Islet of Langerhans (tissue), 1 donor: ENCODE measurements around the gene CTDP1.
"Not testable (repeated sequence)": the region's sequence is repeated elsewhere in the genome, so short reads cannot be mapped to it uniquely, and the experiment has no call there.

Experiments used
- FAIRE-seq: peaks from one replicate; lab custom pipeline; 2011; peaks lifted over from hg19 to GRCh38; lab: Jason Lieb, UNC

The CTDP1 gene

GRCh38 chr18:79740521-79741361 is 61.1 kb downstream of the CTDP1 start:
- FAIRE-seq = no peak

- FAIRE-seq = no peak
Measured at GRCh38 chr18:79741362-79741700, 61.7 kb downstream of the CTDP1 start.

DNA sequence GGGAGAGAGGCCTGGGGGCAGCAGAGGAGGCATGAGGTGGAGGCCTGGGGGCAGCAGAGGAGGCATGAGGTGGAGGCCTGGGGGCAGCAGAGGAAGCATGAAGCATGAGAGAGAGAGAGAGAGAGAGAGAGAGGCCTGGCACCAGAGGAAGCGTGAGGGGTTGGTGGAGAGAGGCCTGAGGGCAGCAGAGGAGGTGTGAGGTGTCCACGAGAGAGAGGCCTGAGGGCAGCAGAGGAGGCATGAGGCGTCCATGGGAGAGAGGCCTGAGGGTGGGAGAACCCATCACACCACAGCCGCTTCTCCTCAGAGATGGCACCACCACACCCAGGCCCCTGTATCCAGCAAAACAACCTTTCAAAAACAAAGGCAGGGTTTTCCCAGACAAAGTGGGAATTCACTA is 62.5 kb downstream of the CTDP1 start:
- no peak for FAIRE-seq

DNA sequence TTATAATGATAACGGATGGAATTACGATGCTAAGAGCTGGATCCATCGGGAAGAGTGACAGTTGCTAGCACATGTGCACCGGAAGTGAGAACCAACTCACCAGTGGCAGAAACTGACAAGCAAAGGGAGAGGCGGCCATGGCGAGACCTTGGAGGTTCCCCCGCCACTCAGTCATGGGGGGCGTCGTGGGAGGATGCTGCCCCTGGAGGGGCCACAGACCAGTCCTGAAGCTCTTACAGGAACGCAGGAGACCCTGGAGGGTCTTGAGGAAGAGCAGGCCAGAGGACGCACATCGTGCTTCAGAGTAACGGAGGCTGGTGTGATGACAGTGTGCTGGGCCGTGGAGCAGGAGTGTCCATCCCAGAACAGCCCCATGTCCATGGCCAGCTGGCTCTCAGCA is 65.0 kb downstream of the CTDP1 start:
- no peak for FAIRE-seq

GRCh38 chr18:79746730-79747129 is 67.1 kb downstream of the CTDP1 start:
- no peak for FAIRE-seq

DNA sequence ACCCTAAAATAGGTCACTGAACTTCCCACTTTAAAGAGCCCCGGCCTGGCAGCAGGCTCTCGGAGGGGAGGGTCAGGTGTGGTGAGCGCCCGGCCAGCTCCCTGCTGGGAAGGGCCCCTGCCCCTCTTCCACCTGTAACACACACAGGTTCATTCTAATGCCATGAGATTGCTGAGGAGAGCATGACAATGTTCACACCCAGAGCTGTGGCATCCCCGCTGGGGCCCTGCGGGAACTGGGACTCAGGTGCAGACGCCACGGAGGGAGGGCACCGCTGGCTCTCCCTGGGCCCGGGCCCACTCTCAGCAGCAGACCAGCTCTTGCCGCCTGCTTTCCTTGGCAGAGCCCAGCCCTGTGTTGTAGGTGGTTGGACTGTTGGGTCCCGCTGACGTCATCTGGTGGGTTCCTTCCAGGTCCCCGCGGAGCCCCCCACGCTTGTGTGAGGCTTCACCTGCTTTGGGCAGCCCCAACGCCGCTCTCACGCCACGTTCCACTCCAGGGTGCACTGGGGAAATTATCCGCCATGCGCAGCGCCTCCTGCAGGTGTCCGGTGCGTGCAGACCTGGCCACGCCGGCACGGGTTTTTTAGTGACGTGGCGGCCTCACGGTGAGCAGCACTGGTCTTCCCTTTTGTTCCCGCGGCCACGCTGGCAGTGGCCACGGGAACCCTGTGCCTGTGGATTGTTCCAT is 67.7 kb downstream of the CTDP1 start:
- no peak for FAIRE-seq

DNA sequence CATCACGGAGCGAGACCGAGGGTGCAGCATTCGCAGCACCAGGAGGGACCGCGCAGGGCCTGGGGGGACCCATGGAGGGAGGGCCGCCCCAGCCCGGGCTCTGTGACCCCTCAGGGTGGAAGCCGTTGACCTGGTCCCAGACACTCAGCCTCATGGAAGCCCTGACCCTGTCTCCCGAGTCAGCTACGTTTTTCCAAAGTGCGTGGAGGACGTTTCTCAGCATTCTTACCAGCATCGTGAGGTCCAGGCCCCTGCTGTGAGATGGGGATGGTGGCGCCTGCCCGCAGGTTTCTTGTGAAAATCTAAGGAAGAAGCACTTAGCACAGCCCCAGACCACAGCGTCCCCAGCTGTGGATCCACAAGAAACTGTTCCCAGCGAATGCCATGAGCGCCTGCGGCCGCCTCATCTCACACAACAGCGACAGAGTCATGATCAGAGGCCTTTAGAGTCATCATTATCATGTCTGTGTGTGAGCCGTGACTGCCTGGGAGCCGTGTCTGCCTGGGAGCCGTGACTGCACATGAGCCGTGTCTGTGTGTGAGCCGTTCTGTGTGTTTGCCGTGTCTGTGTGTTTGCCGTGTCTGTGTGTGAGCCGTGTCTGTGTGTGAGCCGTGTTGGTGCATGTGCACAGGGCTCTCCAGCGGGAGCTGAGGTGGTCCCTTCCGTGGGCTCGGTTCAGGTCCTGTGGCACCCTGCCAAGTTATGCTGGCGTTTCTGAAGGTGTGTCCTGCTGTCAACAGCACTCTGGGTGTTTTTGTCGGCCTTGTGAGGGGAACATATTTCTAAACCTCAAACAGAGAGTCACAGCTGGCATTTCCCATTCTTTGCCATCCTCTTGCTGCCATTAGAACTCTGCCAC is 68.9 kb downstream of the CTDP1 start:
- FAIRE-seq = no peak

DNA sequence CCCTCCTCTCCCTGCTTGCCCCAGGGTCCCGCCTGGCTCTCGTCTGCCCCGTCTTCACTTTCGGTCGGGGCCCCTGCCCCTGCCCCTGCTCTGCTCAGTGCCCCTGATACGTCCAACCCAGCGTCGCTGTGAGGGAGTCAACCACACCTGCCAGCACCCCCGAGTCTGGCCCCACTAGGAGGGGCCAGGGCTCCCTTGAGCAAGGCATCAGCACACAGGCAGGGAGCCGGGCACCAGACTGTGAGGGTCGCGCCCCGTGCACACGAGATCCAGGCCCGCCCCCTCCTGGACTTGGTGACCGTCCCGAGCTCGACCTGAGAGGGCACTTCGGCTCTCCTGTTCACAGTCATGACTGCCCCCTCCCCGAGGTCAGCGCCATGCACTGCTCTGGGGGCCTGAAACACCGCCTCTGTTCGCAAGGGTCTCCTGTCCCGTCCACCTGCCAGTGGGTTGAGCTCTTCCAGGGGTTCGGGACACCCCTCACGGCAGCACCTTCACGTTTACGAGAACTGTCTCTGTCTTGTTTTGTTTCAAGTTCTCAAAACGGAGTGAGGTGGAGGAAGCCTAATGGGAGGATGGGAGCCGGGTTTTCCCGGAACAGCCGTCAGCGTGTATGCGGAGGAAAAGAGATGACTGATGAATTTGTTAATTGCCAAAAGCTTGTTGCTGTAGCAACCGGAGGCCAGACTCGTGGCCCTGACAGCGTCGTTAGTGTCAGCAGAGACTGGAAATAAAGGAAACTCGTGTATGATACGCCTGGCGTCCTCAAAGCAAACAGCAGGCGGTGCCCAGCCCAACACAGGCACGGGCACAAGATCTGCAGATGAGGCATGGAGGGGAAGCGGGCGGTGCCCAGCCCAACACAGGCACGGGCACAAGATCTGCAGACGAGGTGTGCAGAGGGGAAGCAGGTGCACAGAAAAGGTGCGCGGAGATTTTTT is 69.9 kb downstream of the CTDP1 start:
- no peak for FAIRE-seq

- FAIRE-seq = no peak
Measured at GRCh38 chr18:79750980-79751571, 71.5 kb downstream of the CTDP1 start.

DNA sequence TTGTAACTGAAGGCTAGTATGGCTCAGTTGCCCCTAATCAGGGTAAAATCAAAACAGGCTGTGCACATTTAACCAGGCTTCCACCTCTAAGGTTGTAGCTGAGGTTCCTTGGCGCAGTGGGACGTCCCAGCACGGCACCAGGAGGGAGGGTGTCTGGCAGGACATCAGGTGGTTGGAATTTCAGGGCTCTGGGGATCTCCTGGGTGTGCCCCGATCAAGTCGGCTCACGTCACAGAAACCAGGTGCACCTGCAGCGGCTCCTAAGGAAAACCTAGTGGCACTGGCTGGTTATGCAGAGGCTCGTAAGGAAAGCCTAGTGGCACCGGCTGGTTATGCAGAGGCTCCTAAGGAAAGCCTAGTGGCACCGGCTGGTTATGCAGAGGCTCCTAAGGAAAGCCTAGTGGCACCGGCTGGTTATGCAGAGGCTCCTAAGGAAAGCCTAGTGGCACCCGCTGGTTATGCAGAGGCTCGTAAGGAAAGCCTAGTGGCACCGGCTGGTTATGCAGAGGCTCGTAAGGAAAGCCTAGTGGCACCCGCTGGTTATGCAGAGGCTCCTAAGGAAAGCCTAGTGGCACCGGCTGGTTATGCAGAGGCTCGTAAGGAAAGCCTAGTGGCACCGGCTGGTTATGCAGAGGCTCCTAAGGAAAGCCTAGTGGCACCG is 72.4 kb downstream of the CTDP1 start:
- FAIRE-seq = not testable (repeated sequence)

DNA sequence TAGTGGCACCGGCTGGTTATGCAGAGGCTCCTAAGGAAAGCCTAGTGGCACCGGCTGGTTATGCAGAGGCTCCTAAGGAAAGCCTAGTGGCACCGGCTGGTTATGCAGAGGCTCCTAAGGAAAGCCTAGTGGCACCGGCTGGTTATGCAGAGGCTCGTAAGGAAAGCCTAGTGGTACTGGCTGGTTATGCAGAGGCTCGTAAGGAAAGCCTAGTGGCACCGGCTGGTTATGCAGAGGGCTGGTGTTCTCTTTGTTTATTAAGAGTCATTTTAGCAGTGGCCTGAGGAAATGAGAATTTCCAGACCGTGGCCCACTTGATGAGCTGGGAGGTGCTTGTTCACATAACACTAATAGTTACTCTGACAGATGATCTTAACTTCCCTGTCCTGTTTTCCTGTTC is 73.3 kb downstream of the CTDP1 start:
- not testable (repeated sequence) for FAIRE-seq

DNA sequence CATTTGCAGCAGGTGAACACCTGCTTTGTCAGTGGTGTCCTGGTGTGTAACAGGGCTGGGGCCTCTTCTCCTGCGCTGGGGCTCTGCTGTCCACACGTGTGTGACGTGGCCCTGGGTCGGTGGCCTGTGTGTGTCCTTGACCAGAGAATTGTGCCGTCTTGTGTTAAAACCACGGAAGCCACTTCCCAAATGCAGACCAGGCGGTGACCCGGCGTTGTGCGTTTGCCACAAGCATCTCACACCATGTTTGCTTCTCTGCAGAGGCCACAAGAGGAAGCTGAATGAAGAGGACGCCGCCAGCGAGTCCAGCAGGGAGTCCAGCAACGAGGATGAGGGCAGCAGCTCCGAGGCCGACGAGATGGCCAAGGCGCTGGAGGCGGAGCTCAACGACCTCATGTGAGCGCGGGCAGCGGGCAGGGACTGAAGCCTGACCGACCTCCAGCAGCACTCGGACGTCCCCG is 73.8 kb downstream of the CTDP1 start:
- FAIRE-seq = no peak

DNA sequence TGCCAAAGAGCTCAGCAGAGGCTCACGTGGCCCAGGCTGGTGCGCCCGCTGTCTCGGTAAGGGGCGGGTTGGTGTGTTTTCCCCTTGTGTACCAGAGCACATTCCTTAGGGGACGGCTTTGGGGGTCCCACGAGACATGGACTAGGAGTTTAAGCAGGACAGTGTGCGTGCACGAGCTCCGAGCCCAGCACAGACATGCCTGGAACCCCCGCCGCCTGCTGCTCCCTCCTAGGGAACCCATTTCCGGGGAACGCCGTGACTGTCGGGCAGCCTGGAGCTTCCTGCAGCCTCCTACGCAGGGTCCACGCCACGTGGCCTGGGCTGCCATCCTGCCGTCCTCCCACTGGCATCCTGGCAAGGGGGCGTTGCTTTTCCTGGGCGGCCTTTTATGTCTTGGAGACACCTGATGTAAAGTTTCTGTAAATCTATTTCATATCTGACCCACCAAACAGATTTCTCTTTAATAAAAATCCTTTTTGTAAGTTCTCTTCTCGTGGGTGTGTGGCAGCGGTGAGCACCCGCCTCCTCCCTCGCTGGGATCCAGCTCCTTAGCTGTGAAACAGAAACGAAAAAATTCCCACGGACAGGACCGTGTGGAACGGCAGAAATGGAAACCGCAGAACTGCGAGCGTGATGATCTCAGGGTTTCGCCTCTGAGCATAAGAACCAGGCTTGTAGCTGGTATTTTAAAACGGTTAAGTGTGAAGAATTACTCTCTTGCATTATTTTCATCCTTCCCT is 74.6 kb downstream of the CTDP1 start:
- no peak for FAIRE-seq

- FAIRE-seq = no peak
Measured at GRCh38 chr18:79754831-79755351, 75.3 kb downstream of the CTDP1 start.

DNA sequence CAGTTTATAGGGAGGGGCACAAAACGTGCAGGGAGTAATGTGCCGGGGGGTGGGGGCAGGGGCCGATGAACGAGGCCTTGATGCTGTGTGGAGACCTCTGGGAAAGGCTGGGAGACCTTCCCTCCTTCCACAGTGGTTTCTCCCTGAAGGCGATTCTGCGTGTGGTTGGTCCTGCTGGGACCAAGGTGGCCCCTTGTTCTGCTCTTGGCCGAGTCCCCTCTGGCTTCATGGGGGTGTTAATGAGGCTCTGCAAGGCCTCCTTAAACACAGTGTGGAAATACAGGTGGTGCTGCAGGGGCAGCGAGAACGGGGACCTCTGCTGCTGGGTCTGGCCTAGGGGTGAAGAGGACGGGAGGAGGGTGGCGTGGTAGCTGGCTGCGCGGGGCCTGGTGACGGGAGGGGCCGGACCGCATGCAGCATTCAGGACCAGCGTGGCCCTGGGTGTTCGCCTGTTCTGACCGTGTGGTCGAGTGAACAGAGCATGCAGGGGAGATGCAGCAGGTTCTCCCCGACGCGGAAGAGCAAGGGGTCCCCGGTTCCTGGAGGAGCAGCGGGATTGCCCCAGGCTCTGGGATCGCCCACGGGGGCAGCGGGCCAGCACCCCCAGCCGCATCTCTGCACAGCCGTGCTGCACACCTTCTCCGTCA is 76.0 kb downstream of the CTDP1 start:
- no peak for FAIRE-seq

DNA sequence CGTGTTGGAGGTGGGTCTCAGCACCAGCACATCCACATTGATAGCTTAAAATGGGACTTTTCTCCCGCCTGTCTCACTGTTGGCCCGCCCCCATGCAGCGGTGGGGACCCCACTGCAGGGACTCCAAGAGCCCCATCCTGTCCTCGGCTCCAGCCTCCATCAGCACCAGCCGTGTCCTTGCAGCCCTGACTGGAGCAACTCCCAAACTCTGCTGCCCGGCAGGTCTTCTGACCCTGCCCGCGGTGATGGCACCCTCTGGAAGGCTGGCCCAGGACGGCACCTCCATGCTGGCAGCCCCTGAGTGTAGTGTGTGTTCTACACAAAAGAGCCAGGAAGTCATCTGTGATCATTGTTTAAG is 76.5 kb downstream of the CTDP1 start:
- no peak for FAIRE-seq

- no peak for FAIRE-seq
Measured at GRCh38 chr18:79756826-79757225, 77.2 kb downstream of the CTDP1 start.

- FAIRE-seq = no peak
Measured at GRCh38 chr18:79760348-79760747, 80.7 kb downstream of the CTDP1 start.

- no peak for FAIRE-seq
Measured at GRCh38 chr18:79760881-79761280, 81.3 kb downstream of the CTDP1 start.
